Activated T-cell treated with anti-CD3 and anti-CD28 coated beads, Interleukin-2, amount 50 U/mL, for 48 hours (primary cell): ENCODE measurements around the gene PCK2.
A peak's percentile ranks its signal among the peaks of the same experiment; 100 is the strongest.

ENCODE experiments used
- DNase-seq, 2 experiments: peaks; one replicate each; pipeline ENCODE4 v3.0.0-alpha.2; 2020

Gene PCK2

GRCh38 chr14:24062216-24062980, 31.7 kb upstream of the PCK2 start:
- no peak for DNase-seq

- no peak for DNase-seq
Observed at GRCh38 chr14:24063263-24063836, 30.8 kb upstream of the PCK2 start.

- no peak for DNase-seq
Observed at GRCh38 chr14:24064091-24064795, 29.9 kb upstream of the PCK2 start.

- no peak for DNase-seq
Observed at GRCh38 chr14:24064856-24065255, 29.3 kb upstream of the PCK2 start.

- no peak for DNase-seq
Observed at GRCh38 chr14:24065408-24065807, 28.7 kb upstream of the PCK2 start.

- DNase-seq = no peak
Observed at GRCh38 chr14:24066496-24067132, 27.5 kb upstream of the PCK2 start.

GRCh38 chr14:24067133-24068082, 26.7 kb upstream of the PCK2 start:
- DNase-seq = no peak

GRCh38 chr14:24068711-24069410, 25.2 kb upstream of the PCK2 start:
- DNase-seq = no peak

GRCh38 chr14:24069411-24069735, 24.7 kb upstream of the PCK2 start:
- DNase-seq = no peak

GRCh38 chr14:24070285-24071143, 23.6 kb upstream of the PCK2 start:
- no peak for DNase-seq

- DNase-seq = peak; percentile 73 to 79
Observed at GRCh38 chr14:24071144-24071697, 22.9 kb upstream of the PCK2 start, which contains the start of gene CPNE6. Gene CPNE6 (plus strand): TSS chr14:24071562. CDS start chr14:24072937, 1,375 bp downstream.

GRCh38 chr14:24071836-24072430, 22.2 kb upstream of the PCK2 start:
- DNase-seq = no peak

- no peak for DNase-seq
Observed at GRCh38 chr14:24072436-24072835, 21.7 kb upstream of the PCK2 start.

GRCh38 chr14:24072881-24073877, 20.9 kb upstream of the PCK2 start:
- no peak for DNase-seq

- no peak for DNase-seq
Observed at GRCh38 chr14:24074625-24075484, 19.3 kb upstream of the PCK2 start.

GRCh38 chr14:24075485-24076301, 18.4 kb upstream of the PCK2 start:
- DNase-seq = no peak

GRCh38 chr14:24076302-24076601, 17.9 kb upstream of the PCK2 start:
- DNase-seq = no peak
